ENCODE results near the gene CACNA1A. TPM values are rescaled to one million over a fixed set of nuclear protein-coding genes. Genes with fewer than 3 reads are reported as not detected.
A peak's percentile ranks its signal among the peaks of the same experiment; 100 is the strongest.

CACNA1A gene
- total RNA-seq, 1 donor from 2014 or later = under 0.01 TPM

- peak; percentile 50 for FAIRE-seq
- DNase-seq (ENCODE audit: low read depth) = no peak
- no peak for TF ChIP-seq CTCF (IDR thresholded peaks at IDR 0.05; ENCODE audit: insufficient read depth, low read length, severe bottlenecking)
- Histone ChIP-seq H3K4me3 (ENCODE audit: low read depth, low read length) (no peak overlapping the region), H3K36me3 (ENCODE audit: control insufficient read depth, insufficient read depth, low read length) (no peaks in the 10 kb centered on the region), H3K27me3 (ENCODE audit: control insufficient read depth, insufficient read depth, low read length) (no peaks in the 10 kb centered on the region)
Observed at GRCh38 chr19:13475044-13475443, 31.2 kb downstream of the CACNA1A start.

- Histone ChIP-seq H3K4me3 (ENCODE audit: low read depth, low read length) (no peak overlapping the region), H3K27me3 (ENCODE audit: control insufficient read depth, insufficient read depth, low read length) (no peaks in the 10 kb centered on the region), H3K36me3 (ENCODE audit: control insufficient read depth, insufficient read depth, low read length) (no peaks in the 10 kb centered on the region)
- FAIRE-seq (no peak), DNase-seq (ENCODE audit: low read depth) (no peak)
- no peak for TF ChIP-seq CTCF (IDR thresholded peaks at IDR 0.05; ENCODE audit: insufficient read depth, low read length, severe bottlenecking)
Observed at GRCh38 chr19:13466697-13467096, 39.6 kb downstream of the CACNA1A start.

- FAIRE-seq (no peak), DNase-seq (ENCODE audit: low read depth) (no peak)
- Histone ChIP-seq H3K4me3 (ENCODE audit: low read depth, low read length) (no peak overlapping the region), H3K27me3 (ENCODE audit: control insufficient read depth, insufficient read depth, low read length) (no peaks in the 10 kb centered on the region), H3K36me3 (ENCODE audit: control insufficient read depth, insufficient read depth, low read length) (no peaks in the 10 kb centered on the region)
- TF ChIP-seq CTCF (IDR thresholded peaks at IDR 0.05; ENCODE audit: insufficient read depth, low read length, severe bottlenecking) = no peak
Observed at GRCh38 chr19:13463296-13463695, 43.0 kb downstream of the CACNA1A start.

- Histone ChIP-seq H3K4me3 (ENCODE audit: low read depth, low read length) (no peak overlapping the region), H3K36me3 (ENCODE audit: control insufficient read depth, insufficient read depth, low read length) (no peaks in the 10 kb centered on the region), H3K27me3 (ENCODE audit: control insufficient read depth, insufficient read depth, low read length) (no peaks in the 10 kb centered on the region)
- no peak for DNase-seq (ENCODE audit: low read depth)
- FAIRE-seq = no peak
- TF ChIP-seq CTCF (IDR thresholded peaks at IDR 0.05; ENCODE audit: insufficient read depth, low read length, severe bottlenecking) = no peak
Observed at GRCh38 chr19:13461536-13461935, 44.7 kb downstream of the CACNA1A start.

- DNase-seq (ENCODE audit: low read depth) (no peak), FAIRE-seq (no peak)
- no peak for TF ChIP-seq CTCF (IDR thresholded peaks at IDR 0.05; ENCODE audit: insufficient read depth, low read length, severe bottlenecking)
- Histone ChIP-seq H3K27me3 (ENCODE audit: control insufficient read depth, insufficient read depth, low read length) (no peaks in the 10 kb centered on the region), H3K4me3 (ENCODE audit: low read depth, low read length) (no peak overlapping the region), H3K36me3 (ENCODE audit: control insufficient read depth, insufficient read depth, low read length) (no peaks in the 10 kb centered on the region)
Observed at GRCh38 chr19:13460045-13460444, 46.2 kb downstream of the CACNA1A start.

GRCh38 chr19:13459351-13459750, 46.9 kb downstream of the CACNA1A start:
- Histone ChIP-seq H3K27me3 (ENCODE audit: control insufficient read depth, insufficient read depth, low read length) (no peaks in the 10 kb centered on the region), H3K4me3 (ENCODE audit: low read depth, low read length) (no peak overlapping the region), H3K36me3 (ENCODE audit: control insufficient read depth, insufficient read depth, low read length) (no peaks in the 10 kb centered on the region)
- FAIRE-seq = no peak
- DNase-seq (ENCODE audit: low read depth) = no peak
- no peak for TF ChIP-seq CTCF (IDR thresholded peaks at IDR 0.05; ENCODE audit: insufficient read depth, low read length, severe bottlenecking)

Measured in bronchial epithelial cell (primary cell).